WERI-Rb-1 (cell line): ENCODE data around the gene VRK2.
"Not testable (repeated sequence)": the region's sequence is repeated elsewhere in the genome, so short reads cannot be mapped to it uniquely, and the experiment has no call there.

Experiments
- DNase-seq: peaks from one replicate; pipeline ENCODE4 v3.0.0-alpha.2; 2020
- H3K27ac ChIP-seq: fragments of 250-450 bp; sonication (Bioruptor Pico); 2 replicates; pipeline ENCODE4 v1.5.1; 2020; ENCODE audit warnings: mild to moderate bottlenecking, moderate library complexity
- H3K27me3 ChIP-seq: fragments of 250-450 bp; sonication (Bioruptor Pico); 2 replicates; pipeline ENCODE4 v1.5.1; 2021; ENCODE audit warnings: mild to moderate bottlenecking, low read depth, moderate library complexity; ENCODE audit not compliant: insufficient read depth, severe bottlenecking
- H3K36me3 ChIP-seq: fragments of 250-450 bp; sonication (Bioruptor Pico); 2 replicates; pipeline ENCODE4 v1.5.1; 2020; ENCODE audit warnings: mild to moderate bottlenecking, moderate library complexity
- H3K4me3 ChIP-seq: 2 replicates; pipeline ENCODE4 v1.5.1; 2011; ENCODE audit warnings: low read depth, mild to moderate bottlenecking, control low read depth, low read length
- H3K9me3 ChIP-seq: fragments of 250-450 bp; sonication (Bioruptor Pico); 2 replicates; pipeline ENCODE4 v1.5.1; 2021; ENCODE audit warnings: mild to moderate bottlenecking, moderate library complexity; ENCODE audit not compliant: severe bottlenecking
- CTCF ChIP-seq: IDR thresholded peaks from 2 replicates; pipeline ENCODE4 v1.5.1; 2011; ENCODE audit warnings: low read depth, mild to moderate bottlenecking, control low read depth, inconsistent platforms, low read length

VRK2 gene

GRCh38 chr2:58158481-58158880, 111.9 kb downstream of the VRK2 start:
- no peak for DNase-seq
- no peak overlapping the region for H3K4me3 ChIP-seq
- H3K27me3 ChIP-seq = no peaks in the 10 kb centered on the region
- H3K36me3 ChIP-seq = peaks cover 54% of the 10 kb centered on the region
- H3K27ac ChIP-seq = no peak overlapping the region
- no peak for TF ChIP-seq CTCF
- H3K9me3 ChIP-seq = no peaks in the 10 kb centered on the region

GRCh38 chr2:58163913-58164312, 117.3 kb downstream of the VRK2 start:
- Histone ChIP-seq H3K9me3 (no peaks in the 10 kb centered on the region), H3K27me3 (no peaks in the 10 kb centered on the region), H3K4me3 (no peak overlapping the region), H3K36me3 (peaks cover 62% of the 10 kb centered on the region), H3K27ac (no peak overlapping the region)
- no peak for TF ChIP-seq CTCF
- no peak for DNase-seq

GRCh38 chr2:58168130-58168529, 121.5 kb downstream of the VRK2 start:
- not testable (repeated sequence) for H3K27ac ChIP-seq, H3K4me3 ChIP-seq, H3K9me3 ChIP-seq, H3K27me3 ChIP-seq, DNase-seq
- peaks cover 31% of the 10 kb centered on the region for H3K36me3 ChIP-seq

- not testable (repeated sequence) for H3K27ac ChIP-seq, H3K27me3 ChIP-seq, DNase-seq, H3K4me3 ChIP-seq, H3K9me3 ChIP-seq
- H3K36me3 ChIP-seq = peaks cover 26% of the 10 kb centered on the region
Measured at GRCh38 chr2:58169845-58170244, 123.2 kb downstream of the VRK2 start.

GRCh38 chr2:58170334-58170933, 123.8 kb downstream of the VRK2 start:
- H3K36me3 ChIP-seq = peaks cover 22% of the 10 kb centered on the region
- H3K27ac ChIP-seq, H3K27me3 ChIP-seq, DNase-seq, H3K9me3 ChIP-seq, H3K4me3 ChIP-seq: not testable (repeated sequence)

- not testable (repeated sequence) for H3K27ac ChIP-seq, H3K27me3 ChIP-seq
Measured at GRCh38 chr2:58171831-58172230, 125.2 kb downstream of the VRK2 start.

GRCh38 chr2:58177187-58177586, 130.6 kb downstream of the VRK2 start:
- H3K36me3 ChIP-seq = peaks cover 13% of the 10 kb centered on the region
- H3K27ac ChIP-seq, H3K27me3 ChIP-seq, H3K9me3 ChIP-seq, H3K4me3 ChIP-seq, DNase-seq: not testable (repeated sequence)

More at GRCh38 chr2:58171831-58172230, 125.2 kb downstream of the VRK2 start:
- DNase-seq, H3K4me3 ChIP-seq, H3K9me3 ChIP-seq: not testable (repeated sequence)
- peaks cover 19% of the 10 kb centered on the region for H3K36me3 ChIP-seq

- not testable (repeated sequence) for DNase-seq
Measured at GRCh38 chr2:58180175-58180574, 133.6 kb downstream of the VRK2 start.

GRCh38 chr2:58180635-58181034, 134.0 kb downstream of the VRK2 start:
- Histone ChIP-seq H3K27ac (no peak overlapping the region), H3K36me3 (peaks cover 13% of the 10 kb centered on the region), H3K9me3 (peaks cover 2% of the 10 kb centered on the region), H3K4me3 (no peak overlapping the region), H3K27me3 (no peaks in the 10 kb centered on the region)
- DNase-seq = no peak
- no peak for TF ChIP-seq CTCF

More at GRCh38 chr2:58180175-58180574, 133.6 kb downstream of the VRK2 start:
- H3K4me3 ChIP-seq, H3K27me3 ChIP-seq, H3K27ac ChIP-seq, H3K9me3 ChIP-seq: not testable (repeated sequence)
- peaks cover 13% of the 10 kb centered on the region for H3K36me3 ChIP-seq
